Measurements from ENCODE around the gene MAP3K5.

Gene MAP3K5

GRCh38 chr6:136711644-136712043 lies 80.6 kb downstream of the MAP3K5 start:
- DNase-seq (ENCODE audit: low spot score): no peak
- TF ChIP-seq, protein P1, sequence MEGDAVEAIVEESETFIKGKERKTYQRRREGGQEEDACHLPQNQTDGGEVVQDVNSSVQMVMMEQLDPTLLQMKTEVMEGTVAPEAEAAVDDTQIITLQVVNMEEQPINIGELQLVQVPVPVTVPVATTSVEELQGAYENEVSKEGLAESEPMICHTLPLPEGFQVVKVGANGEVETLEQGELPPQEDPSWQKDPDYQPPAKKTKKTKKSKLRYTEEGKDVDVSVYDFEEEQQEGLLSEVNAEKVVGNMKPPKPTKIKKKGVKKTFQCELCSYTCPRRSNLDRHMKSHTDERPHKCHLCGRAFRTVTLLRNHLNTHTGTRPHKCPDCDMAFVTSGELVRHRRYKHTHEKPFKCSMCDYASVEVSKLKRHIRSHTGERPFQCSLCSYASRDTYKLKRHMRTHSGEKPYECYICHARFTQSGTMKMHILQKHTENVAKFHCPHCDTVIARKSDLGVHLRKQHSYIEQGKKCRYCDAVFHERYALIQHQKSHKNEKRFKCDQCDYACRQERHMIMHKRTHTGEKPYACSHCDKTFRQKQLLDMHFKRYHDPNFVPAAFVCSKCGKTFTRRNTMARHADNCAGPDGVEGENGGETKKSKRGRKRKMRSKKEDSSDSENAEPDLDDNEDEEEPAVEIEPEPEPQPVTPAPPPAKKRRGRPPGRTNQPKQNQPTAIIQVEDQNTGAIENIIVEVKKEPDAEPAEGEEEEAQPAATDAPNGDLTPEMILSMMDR (conservative IDR thresholded peaks at IDR 0.05; ENCODE audit: low read depth): no peak
- POLR2A ChIA-PET (ENCODE audit: low non-redundant PET): no interaction called here
- H3K27ac ChIP-seq: no peak overlapping the region
- CTCF ChIA-PET: interaction anchor here (0.6 kb wide), 1 partner anchor 13 kb away, joined by 3 read pairs; no protein-coding TSS in a partner anchor

GRCh38 chr6:136710877-136711552 lies 81.3 kb downstream of the MAP3K5 start:
- H3K27ac ChIP-seq: no peak overlapping the region
- TF ChIP-seq, protein P1 (conservative IDR thresholded peaks at IDR 0.05; ENCODE audit: low read depth): no peak
- no peak for DNase-seq (ENCODE audit: low spot score)
- CTCF ChIA-PET: no interaction called here
- POLR2A ChIA-PET (ENCODE audit: low non-redundant PET): no interaction called here

- CTCF ChIA-PET: interaction anchor here (0.8 kb wide), 1 partner anchor 11 kb away, joined by 3 read pairs; no protein-coding TSS in a partner anchor
- no peak overlapping the region for H3K27ac ChIP-seq
- TF ChIP-seq, protein P1 (conservative IDR thresholded peaks at IDR 0.05; ENCODE audit: low read depth): no peak
- POLR2A ChIA-PET (ENCODE audit: low non-redundant PET): no interaction called here
- no peak for DNase-seq (ENCODE audit: low spot score)
These were observed 82.8 kb downstream of the MAP3K5 start for GRCh38 chr6:136709429-136709828.

DNA sequence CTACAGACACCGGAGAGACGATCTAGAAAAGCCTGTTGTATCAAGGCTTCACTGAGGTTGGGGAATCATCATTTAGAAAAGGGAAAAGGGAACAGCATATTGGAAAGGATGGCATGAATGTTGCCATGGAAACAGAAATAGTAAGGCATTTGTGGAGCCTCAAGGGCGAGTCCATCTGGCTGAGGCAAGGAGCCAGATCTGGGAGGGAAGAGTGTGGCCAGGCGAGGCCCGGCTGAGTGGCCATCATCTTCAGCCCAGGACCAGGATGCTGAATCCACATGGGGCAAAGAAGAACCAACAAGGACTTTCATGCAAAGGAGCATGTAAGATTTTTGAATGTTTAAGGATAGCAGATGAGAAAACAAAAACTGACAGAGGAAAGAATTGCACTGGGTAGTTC lies 85.8 kb downstream of the MAP3K5 start:
- ChIA-PET POLR2A (ENCODE audit: low non-redundant PET) (no interaction called here), CTCF (no interaction called here)
- no peak overlapping the region for H3K27ac ChIP-seq
- DNase-seq (ENCODE audit: low spot score): no peak
- TF ChIP-seq, protein P1 (conservative IDR thresholded peaks at IDR 0.05; ENCODE audit: low read depth): no peak

DNA sequence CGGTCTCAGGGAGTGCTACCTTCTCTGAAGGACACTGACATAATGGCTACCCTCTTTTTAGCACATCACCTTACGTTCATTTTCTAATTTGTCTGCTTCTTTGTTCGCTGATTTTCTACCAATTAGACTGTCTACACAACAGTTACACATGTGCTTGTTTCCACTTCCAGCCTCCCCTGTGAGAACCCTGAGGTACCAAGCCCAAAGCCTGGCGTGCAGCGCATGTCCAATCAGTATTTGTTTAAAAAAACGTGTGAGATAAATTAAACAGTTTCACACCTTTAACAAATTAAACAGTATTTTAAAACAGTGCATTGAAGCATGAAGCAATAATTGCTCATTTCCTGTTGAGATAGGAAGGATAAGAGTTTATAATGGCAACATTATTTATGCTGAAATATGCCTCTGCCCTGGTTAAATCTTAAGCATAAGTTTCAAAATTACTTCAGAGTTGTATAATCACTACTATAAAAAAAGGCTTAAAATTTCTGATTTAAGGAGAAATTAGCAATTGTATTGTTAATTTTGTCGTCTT lies 88.9 kb downstream of the MAP3K5 start:
- TF ChIP-seq, protein P1 (conservative IDR thresholded peaks at IDR 0.05; ENCODE audit: low read depth): no peak
- CTCF ChIA-PET: no interaction called here
- H3K27ac ChIP-seq: no peak overlapping the region
- POLR2A ChIA-PET (ENCODE audit: low non-redundant PET): no interaction called here
- DNase-seq (ENCODE audit: low spot score): no peak

DNA sequence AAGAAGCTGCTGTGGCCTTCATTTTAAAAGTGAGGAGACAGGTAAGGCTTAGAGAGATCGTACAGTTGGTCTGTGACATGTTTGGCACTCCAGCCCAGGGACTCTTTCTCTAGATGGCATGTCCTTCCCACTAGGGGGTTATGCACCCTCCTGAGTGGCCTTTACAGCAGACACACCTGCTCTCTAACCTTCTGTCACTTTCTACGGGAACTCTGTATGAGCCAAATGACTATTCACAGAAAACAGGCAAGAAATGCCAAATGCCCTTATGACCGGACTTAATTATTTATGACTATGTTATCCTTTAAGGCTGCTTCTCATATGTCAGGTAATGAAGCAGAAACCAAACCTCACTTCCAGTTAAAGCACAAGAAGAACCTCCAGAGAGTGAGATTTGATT lies 91.2 kb downstream of the MAP3K5 start:
- ChIA-PET POLR2A (ENCODE audit: low non-redundant PET) (no interaction called here), CTCF (no interaction called here)
- TF ChIP-seq, protein P1 (conservative IDR thresholded peaks at IDR 0.05; ENCODE audit: low read depth): no peak
- H3K27ac ChIP-seq: no peak overlapping the region
- no peak for DNase-seq (ENCODE audit: low spot score)
